HG03439 (cell line): Measurements from ENCODE around the gene BLOC1S3.

ENCODE experiments used
- ATAC-seq: cut with Tn5 transposase; IDR thresholded peaks from one replicate; pipeline ENCODE4 v1.9.1; 2021; ENCODE audit warnings: mild to moderate bottlenecking, moderate library complexity; ENCODE audit not compliant: unreplicated experiment

The BLOC1S3 gene

GRCh38 chr19:45160870-45161737 lies 17.5 kb upstream of the BLOC1S3 start, which contains the start of gene NKPD1:
Gene NKPD1 (minus strand): TSS chr19:45160982. CDS start chr19:45160150, 832 bp downstream.
- ATAC-seq: no peak

GRCh38 chr19:45161738-45162607 lies 16.6 kb upstream of the BLOC1S3 start:
- ATAC-seq: no peak

- no peak for ATAC-seq
Observed at GRCh38 chr19:45162608-45163143, 15.9 kb upstream of the BLOC1S3 start.

GRCh38 chr19:45163156-45163555 lies 15.4 kb upstream of the BLOC1S3 start:
- ATAC-seq: no peak

- no peak for ATAC-seq
Observed at GRCh38 chr19:45163751-45164460, 14.7 kb upstream of the BLOC1S3 start.

GRCh38 chr19:45164577-45165335 lies 13.8 kb upstream of the BLOC1S3 start:
- peak; percentile 58 for ATAC-seq

- ATAC-seq: no peak
Observed at GRCh38 chr19:45166723-45167252, 11.8 kb upstream of the BLOC1S3 start.

GRCh38 chr19:45168767-45169351 lies 9.7 kb upstream of the BLOC1S3 start:
- ATAC-seq: no peak

- ATAC-seq: no peak
Observed at GRCh38 chr19:45169602-45170001, 9.0 kb upstream of the BLOC1S3 start.

- no peak for ATAC-seq
Observed at GRCh38 chr19:45170146-45171106, 8.2 kb upstream of the BLOC1S3 start.

GRCh38 chr19:45171211-45171623 lies 7.4 kb upstream of the BLOC1S3 start:
- no peak for ATAC-seq

GRCh38 chr19:45172173-45172572 lies 6.4 kb upstream of the BLOC1S3 start:
- no peak for ATAC-seq

GRCh38 chr19:45172611-45173208 lies 5.9 kb upstream of the BLOC1S3 start:
- ATAC-seq: no peak

GRCh38 chr19:45173816-45174215 lies 4.8 kb upstream of the BLOC1S3 start:
- ATAC-seq: no peak

- no peak for ATAC-seq
Observed at GRCh38 chr19:45175515-45176345, 2.9 kb upstream of the BLOC1S3 start.

GRCh38 chr19:45177817-45178261 lies 745 bp upstream of the BLOC1S3 start, which contains the start of gene TRAPPC6A:
Gene TRAPPC6A (minus strand): TSS chr19:45178237. CDS start chr19:45178218, 19 bp downstream.
- peak; percentile 7 for ATAC-seq
